PFSK-1 (cell line): ENCODE results near the gene DISC1.

Source experiments
- FOXP2 ChIP-seq: optimal IDR thresholded peaks from 2 replicates; pipeline ENCODE3; 2011; ENCODE audit warnings: borderline replicate concordance, control low read depth, inconsistent platforms; ENCODE audit not compliant: insufficient read depth; ENCODE audit errors: extremely low read length, extremely low read depth
- POLR2AphosphoS5 ChIP-seq: IDR thresholded peaks from 2 replicates; pipeline ENCODE4 v1.6.1; 2012; ENCODE audit warnings: low read depth, mild to moderate bottlenecking, control low read depth, low read length, moderate library complexity
- REST ChIP-seq, 2 experiments: IDR thresholded peaks; 2 replicates each; pipeline versions ENCODE4 v1.6.1 to v1.8.0; 2011 to 2012; ENCODE audit warnings: low read depth in 2 of 2, low read length in 2 of 2, control low read depth in 1 of 2, inconsistent platforms in 1 of 2, mild to moderate bottlenecking in 1 of 2, moderate library complexity in 1 of 2; ENCODE audit not compliant: insufficient read depth in 1 of 2
- SIN3A ChIP-seq: IDR thresholded peaks from 2 replicates; pipeline ENCODE4 v1.6.1; 2012; ENCODE audit warnings: mild to moderate bottlenecking, low read length, moderate library complexity, borderline replicate concordance; ENCODE audit not compliant: insufficient read depth
- TAF1 ChIP-seq: IDR thresholded peaks from 2 replicates; pipeline ENCODE4 v1.6.1; 2012; ENCODE audit warnings: low read length, control low read depth, borderline replicate concordance; ENCODE audit not compliant: insufficient read depth

The DISC1 gene

DNA sequence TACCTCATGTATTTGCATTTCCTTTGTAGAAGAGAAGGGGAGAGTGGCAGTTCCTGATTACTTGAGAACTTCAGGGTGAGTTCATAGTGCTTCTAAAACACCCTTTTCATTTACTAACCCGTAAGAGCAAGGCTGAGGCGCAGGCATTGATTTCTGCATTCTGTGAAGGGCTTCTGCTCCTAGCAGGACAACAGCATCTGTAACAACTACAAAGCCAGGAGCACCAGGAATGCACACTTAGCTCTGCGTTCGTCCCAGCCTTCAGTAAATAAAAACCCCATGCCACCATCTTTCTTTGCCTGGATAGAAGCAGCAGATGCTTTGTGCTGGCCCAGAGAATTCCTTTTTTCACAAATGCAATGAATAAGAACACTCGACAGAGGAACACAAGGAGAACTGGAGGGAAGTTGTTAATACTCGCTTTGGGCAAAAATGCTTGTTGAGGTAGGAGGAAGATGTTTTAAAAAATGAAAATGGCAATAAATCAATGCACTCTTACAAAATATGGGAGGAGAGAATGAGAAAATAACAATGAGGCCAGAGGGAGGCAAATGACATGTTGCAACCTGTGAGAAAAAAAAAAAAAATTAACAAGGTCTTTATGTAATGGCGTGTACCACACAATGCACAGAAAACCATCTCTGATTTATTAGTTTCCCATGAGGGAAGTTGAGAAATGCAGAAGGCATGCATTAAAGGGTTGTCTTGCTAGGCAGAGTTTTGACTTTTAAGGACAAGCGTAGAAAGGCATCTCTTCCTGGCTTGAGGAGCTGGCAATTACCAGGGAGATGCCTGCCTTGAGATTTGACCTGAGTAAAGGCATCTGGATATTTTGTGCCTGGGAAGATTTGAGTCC lies 418.8 kb downstream of the DISC1 start:
- TF ChIP-seq FOXP2 (no peak), REST (IDR thresholded peaks at IDR 0.05; ENCODE audit: insufficient read depth in 1 of 2, low read depth in 2 of 2, low read length in 2 of 2) (no peak), TAF1 (no peak), POLR2AphosphoS5 (no peak), SIN3A (no peak)

GRCh38 chr1:232046451-232047306 lies 420.1 kb downstream of the DISC1 start:
- no peak for TF ChIP-seq POLR2AphosphoS5
- TF ChIP-seq SIN3A: no peak
- no peak for TF ChIP-seq FOXP2
- no peak for TF ChIP-seq TAF1
- no peak for TF ChIP-seq REST (IDR thresholded peaks at IDR 0.05; ENCODE audit: insufficient read depth in 1 of 2, low read depth in 2 of 2, low read length in 2 of 2)

- TF ChIP-seq TAF1 (no peak), FOXP2 (no peak), REST (IDR thresholded peaks at IDR 0.05; ENCODE audit: insufficient read depth in 1 of 2, low read depth in 2 of 2, low read length in 2 of 2) (no peak), POLR2AphosphoS5 (no peak), SIN3A (no peak)
Observed at GRCh38 chr1:232047473-232047872, 420.9 kb downstream of the DISC1 start.

GRCh38 chr1:232048481-232048880 lies 421.9 kb downstream of the DISC1 start:
- TF ChIP-seq POLR2AphosphoS5 (no peak), TAF1 (no peak)

DNA sequence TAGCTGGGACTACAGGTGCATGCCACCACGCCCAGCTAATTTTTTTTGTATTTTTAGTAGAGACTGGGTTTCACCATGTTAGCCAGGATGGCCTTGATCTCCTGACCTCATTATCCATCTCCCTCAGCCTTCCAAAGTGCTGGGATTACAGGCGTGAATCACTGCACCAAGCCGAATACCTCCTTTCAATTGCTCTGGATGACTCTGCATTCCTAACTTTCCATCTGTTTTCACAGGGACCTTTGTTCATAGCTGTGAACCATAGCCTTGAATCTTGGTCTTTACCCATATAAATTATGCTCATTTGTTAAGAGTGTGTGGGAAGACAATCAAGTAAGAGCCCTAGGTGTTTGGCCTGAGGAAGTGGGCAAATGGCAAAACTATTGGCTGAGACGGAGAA lies 422.7 kb downstream of the DISC1 start:
- TF ChIP-seq FOXP2 (no peak), POLR2AphosphoS5 (no peak), SIN3A (no peak), REST (IDR thresholded peaks at IDR 0.05; ENCODE audit: insufficient read depth in 1 of 2, low read depth in 2 of 2, low read length in 2 of 2) (no peak), TAF1 (no peak)
